NCI-H2081 treated with DMSO at 0.1 percent for 48 hours (cell line): ENCODE measurements around the gene CRYL1.

Source experiments
- DNase-seq: peaks from one replicate; lab custom pipeline; 2025; lab: John Stamatoyannopoulos, UW

CRYL1 gene

GRCh38 chr13:20525601-20526544, at the start of gene CRYL1:
Gene CRYL1 (minus strand): TSS chr13:20525857. CDS start chr13:20525794, 63 bp downstream.
- no peak for DNase-seq

- DNase-seq: no peak
Measured at GRCh38 chr13:20573636-20574035, 48.0 kb upstream of the CRYL1 start.

- no peak for DNase-seq
Measured at GRCh38 chr13:20573186-20573585, 47.5 kb upstream of the CRYL1 start.

- DNase-seq: no peak
Measured at GRCh38 chr13:20571676-20572075, 46.0 kb upstream of the CRYL1 start.

- DNase-seq: no peak
Measured at GRCh38 chr13:20570517-20570916, 44.9 kb upstream of the CRYL1 start.

- DNase-seq: no peak
Measured at GRCh38 chr13:20567881-20568528, 42.3 kb upstream of the CRYL1 start.

GRCh38 chr13:20566898-20567874, 41.5 kb upstream of the CRYL1 start, which contains the start of gene IFT88:
Gene IFT88 (plus strand): TSS chr13:20567157. CDS start chr13:20574386, 7,229 bp downstream.
- DNase-seq: peak; percentile 2

- DNase-seq: no peak
Measured at GRCh38 chr13:20566468-20566897, 40.8 kb upstream of the CRYL1 start.

GRCh38 chr13:20565115-20565736, 39.6 kb upstream of the CRYL1 start:
- no peak for DNase-seq

- DNase-seq: no peak
Measured at GRCh38 chr13:20561741-20562140, 36.1 kb upstream of the CRYL1 start.

- no peak for DNase-seq
Measured at GRCh38 chr13:20559659-20560356, 34.2 kb upstream of the CRYL1 start.

GRCh38 chr13:20558982-20559381, 33.3 kb upstream of the CRYL1 start:
- DNase-seq: no peak

GRCh38 chr13:20553311-20553710, 27.7 kb upstream of the CRYL1 start:
- DNase-seq: no peak

- DNase-seq: no peak
Measured at GRCh38 chr13:20550799-20551198, 25.1 kb upstream of the CRYL1 start.

GRCh38 chr13:20547479-20547908, 21.8 kb upstream of the CRYL1 start:
- no peak for DNase-seq

GRCh38 chr13:20546556-20546955, 20.9 kb upstream of the CRYL1 start:
- DNase-seq: no peak

GRCh38 chr13:20544201-20544923, 18.7 kb upstream of the CRYL1 start:
- DNase-seq: no peak

- no peak for DNase-seq
Measured at GRCh38 chr13:20536992-20537391, 11.3 kb upstream of the CRYL1 start.

- DNase-seq: no peak
Measured at GRCh38 chr13:20534038-20534608, 8.5 kb upstream of the CRYL1 start.

- no peak for DNase-seq
Measured at GRCh38 chr13:20528452-20528851, 2.8 kb upstream of the CRYL1 start.
